HG03460 (cell line): ENCODE results near the gene TSC22D3.
A peak's percentile ranks its signal among the peaks of the same experiment; 100 is the strongest.

Experiments
- ATAC-seq: cut with Tn5 transposase; IDR thresholded peaks from one replicate; pipeline ENCODE4 v1.9.1; 2021; ENCODE audit not compliant: unreplicated experiment

The TSC22D3 gene

DNA sequence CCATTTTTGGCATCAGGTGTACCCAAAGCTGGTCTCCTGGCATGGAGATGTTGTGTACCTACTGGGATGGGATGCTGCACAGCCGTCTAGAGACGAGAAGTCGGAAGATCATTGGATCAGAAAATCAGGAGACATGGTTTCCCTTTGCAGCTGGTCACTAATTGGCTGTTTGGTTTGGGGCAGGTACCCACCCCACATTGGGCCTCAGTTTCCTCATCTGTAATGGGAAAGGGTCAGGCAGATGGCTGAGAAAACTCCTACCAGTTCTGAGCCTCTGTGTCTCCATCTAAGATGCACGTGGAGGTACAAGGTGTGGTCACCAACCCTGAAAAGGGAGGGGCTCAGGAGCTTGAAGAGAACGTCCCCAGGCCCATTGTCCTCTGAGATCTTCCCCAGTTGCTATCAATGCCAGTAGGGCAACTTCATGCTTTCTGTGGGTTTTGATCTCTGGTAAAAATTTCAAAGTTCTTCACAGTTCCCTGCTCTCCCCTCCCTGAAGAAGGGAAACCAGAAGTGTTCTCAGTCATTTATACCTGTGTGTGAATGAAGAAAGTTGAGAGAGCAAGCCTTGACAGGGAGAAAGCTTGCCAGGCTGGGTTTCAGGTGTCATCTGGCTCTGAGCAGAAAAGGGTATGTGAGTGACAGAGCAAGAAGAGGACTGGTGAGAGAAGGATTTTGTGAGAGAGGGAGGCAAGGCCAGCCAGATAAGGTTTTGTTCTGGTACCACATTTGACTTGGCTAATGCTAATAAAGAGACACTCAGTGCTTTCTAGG, 15.1 kb downstream of the TSC22D3 start:
- no peak for ATAC-seq

DNA sequence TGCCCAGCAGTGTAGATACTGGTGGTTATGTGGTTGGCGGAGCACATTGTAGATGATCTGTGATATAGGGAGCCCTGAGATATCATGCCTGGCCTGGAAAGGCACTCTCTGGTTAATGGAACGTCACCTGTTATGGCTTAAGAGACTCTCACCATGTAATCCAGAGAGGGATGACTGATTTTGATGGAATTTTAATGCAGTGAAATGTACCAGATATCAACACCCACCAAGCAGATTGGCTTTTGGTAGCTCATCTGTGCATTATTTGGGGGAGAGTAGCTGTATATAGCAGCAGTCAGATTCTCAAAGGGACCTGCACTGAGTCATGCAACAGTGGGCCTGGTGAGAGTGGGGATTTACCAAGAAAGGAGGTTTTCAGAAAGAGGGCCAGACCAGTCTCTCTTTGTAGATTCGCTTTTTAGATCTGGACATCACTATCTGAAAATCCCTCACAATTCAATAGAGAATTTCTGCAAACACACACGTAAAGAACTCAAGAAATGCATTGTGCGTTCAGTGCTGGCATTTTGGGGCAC, 17.3 kb downstream of the TSC22D3 start:
- no peak for ATAC-seq

DNA sequence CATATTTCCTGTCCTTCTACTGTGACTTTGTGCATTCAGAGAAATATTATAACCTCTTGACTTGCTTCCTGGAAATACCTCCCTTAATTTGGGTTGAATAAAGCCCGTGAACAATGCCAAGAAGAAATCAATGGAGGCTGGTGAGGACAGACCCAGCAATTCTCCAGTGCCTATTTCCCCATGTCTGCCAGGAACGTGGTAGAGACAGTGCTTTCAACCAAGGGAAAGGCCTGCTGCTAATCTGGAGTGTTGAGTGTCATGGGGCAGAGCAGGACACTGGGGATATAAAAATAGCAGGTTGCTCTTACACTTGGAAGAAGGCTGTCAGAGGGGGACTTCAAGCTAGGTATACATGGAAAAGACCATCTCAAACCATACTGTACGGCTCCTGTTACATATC, 19.9 kb downstream of the TSC22D3 start:
- no peak for ATAC-seq

DNA sequence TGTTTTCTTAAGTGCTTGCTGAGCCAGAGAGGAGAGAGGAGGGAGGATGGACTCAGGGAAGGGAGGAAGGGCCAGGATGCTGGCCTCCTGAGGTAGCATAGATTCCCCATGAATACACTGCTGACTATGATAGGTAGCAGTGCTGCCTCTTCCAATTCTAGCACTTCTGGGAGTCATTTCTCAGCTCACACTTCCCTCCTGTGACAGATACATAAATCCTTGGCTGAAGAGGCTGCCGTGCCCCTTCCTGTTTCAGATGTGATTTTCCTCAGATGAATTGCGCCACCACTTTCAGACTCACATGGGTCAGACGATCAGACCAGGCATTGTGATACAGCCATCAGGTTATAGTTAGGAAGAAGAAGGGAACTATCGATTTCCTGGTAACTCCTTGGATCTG, 22.4 kb downstream of the TSC22D3 start:
- ATAC-seq, result no peak

DNA sequence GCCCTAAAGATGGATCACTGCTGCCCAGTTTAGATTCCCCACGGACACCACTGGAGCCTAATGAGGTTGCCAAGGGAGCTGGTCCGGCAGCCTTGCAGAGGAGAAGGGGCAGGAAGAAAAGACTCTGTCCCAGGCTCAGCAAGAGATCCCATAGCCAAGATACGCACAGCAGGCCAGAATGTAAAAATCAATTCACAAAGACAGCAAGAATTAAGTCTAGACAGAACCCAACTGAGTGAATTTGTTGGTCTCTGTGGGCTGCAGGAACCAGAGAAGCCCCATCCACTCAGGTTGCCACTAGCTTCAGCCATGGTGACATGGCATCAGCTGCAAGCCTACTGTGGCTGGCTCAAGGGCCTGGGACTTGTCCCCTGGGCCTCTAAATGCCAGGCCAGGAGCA, 22.9 kb downstream of the TSC22D3 start:
- no peak for ATAC-seq

DNA sequence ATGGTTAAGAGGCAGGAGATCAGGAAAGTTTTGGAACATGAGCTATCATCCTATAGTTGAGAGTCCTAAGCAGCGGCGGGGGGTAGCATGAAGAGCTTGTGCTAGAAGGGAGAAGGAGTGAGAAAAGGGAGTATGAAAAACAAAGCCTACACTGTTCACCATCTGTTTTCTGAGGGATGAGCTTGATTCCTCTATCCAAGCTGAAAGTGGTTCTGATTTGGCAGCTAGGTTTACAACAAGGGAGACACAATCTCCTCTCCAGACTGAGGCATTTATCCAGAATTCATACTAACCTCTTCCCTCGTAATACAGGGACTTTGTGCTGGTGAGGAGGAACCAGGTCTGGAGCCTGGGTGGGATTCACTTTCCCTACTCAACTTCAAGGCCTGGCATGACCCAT, 23.5 kb downstream of the TSC22D3 start:
- ATAC-seq, result no peak

DNA sequence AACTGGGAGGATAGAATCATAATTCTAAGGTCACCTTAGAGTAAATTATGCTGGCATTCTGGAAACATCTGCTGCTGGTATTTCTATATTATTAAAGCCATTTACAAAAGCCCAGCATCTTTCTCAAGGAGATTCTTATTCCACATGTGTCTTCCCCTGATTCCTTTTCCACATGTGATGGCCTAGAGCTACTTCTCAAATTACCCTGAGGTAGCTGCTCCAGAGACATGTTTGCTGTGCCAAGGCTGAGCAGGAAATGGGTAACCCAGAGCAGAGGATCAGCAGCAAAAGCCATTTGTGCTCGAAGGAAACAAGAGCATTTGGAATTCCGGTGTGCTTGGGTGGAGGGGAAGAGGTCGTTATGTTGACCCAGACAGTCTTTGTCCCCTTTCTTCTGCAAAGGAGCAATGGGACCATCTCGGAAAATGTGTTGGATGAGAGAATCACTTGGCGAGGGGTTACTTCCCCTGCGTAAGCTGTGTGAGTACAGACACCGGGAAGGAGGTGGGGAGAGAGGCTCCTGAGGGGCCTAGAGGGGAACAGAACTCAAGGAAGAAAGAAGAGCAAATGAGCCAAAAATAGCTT, 24.6 kb downstream of the TSC22D3 start:
- ATAC-seq, result no peak

DNA sequence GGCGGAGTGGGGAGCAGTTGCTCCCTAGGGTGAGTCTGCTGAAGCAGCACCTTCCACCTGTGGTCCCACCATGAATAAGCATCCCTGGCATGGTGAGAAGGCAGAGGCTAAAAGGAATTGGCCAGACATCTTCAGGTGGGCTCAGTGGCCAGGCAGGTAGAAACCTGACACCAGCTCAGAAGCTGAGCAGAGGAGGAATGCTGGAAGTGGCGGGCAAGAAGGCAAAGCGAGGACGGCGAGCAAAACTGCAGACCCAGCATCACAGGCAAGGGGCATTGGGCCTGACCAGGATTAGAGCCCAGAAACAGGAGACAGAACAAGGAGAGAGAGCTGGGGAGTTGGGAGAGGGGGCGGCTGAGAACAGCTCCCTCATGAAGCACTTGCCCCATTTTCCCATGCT, 25.3 kb downstream of the TSC22D3 start:
- no peak for ATAC-seq

DNA sequence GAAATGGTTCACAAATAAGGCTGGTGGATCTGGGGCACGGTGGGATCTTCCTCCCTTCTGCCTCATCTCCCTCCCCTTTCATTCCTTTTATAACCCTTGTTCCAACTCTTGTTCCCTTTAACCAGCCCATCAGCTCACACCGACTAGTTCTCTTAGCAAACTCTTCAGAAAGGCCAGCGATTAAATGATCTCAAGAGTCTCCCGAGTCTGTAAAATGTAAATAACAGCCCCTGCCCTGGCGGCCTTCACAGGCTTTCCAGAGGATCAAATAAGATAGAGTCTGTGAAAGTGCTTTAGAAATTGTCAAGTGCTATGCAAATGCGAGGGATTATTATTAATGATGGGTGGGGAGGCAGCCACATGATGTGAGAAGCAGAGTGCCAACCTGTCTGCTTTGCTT, 27.1 kb downstream of the TSC22D3 start:
- ATAC-seq, result no peak

DNA sequence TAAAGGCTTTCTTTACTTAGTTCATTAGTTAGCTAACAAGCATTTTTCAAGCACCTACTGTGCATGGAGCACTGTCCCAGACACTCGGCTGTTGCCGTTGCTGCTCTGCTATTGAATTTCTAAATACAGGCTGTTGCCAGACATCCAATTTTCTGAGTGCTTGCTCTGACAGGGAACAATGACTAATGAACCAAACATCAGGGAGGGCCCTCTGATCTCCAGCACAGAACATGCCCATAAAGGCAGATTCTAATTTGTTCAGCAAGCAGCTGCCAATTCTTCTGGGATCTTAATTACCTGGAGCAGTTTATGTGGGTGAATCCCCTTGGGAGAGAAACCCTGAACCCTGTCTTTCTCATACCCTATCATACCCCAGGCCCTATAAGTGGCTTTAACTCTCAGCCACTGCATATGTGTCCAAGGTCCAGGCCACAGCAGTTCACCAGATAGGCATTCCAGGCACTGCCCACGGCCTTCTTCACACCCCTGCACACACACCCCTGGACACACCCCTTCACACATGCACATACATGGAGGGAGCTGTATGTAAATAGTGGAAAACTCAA, 27.9 kb downstream of the TSC22D3 start:
- ATAC-seq, result no peak

DNA sequence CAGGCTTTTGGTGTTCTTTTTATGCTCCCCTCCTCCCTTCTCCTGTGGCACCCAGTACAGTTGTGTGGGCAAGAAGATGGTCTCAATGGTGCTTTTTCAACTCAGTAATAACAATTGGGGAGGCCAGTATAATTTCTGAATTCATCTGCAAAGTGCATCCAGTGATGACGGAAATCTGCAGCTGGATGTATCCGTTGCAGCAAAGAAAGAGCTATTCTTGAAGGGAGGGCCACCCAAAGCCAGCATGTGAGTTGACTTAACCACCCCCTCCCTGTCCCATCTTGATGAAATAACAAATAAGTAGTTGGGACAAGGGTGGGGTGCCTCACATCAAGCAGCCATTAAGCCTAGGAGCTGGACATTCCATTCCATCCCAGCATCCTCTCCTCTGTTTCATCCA, 30.7 kb downstream of the TSC22D3 start:
- ATAC-seq, result no peak

DNA sequence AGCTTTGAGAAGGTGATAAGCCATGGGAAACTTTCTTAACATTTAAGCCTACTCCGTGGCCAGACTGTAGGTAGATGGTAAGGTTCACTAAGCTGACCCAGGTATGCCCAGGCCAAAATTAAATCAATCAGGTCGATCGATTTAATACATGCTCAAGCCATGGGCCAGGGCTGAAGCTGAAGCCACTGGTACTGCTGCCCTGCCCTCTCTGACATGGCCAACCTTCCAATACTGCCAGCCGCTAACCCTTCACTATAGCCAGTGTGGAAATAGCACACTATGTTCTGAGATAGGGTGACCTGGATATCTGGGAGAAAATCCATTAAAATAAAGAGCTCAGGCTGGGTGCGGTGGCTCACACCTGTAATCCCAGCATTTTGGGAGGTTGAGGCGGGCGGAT, 31.6 kb downstream of the TSC22D3 start:
- ATAC-seq, result no peak

DNA sequence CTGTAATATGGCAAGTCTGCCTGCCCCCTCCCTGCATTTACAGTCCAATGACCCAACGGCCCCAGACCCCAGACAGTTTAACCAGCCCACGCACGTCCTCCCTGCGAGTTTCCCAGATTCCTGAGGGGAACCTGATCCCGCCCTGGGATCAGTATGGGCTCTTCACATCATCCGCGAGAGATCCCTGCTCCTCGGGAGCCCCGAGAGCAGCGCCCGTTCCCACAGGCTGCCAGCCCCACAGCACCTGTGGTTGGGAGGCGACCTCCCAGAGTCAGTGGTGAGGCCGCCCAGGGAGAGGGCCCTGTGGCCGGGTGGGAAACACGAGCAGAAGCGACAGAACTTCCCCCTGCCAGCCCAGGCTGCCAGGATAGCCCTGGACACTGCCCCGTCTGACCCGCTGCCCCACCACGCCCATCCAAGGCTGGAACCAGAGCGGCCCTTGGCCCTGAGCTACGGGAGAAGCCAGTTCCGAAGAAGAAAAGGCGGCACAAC, 32.8 kb downstream of the TSC22D3 start:
- no peak for ATAC-seq

DNA sequence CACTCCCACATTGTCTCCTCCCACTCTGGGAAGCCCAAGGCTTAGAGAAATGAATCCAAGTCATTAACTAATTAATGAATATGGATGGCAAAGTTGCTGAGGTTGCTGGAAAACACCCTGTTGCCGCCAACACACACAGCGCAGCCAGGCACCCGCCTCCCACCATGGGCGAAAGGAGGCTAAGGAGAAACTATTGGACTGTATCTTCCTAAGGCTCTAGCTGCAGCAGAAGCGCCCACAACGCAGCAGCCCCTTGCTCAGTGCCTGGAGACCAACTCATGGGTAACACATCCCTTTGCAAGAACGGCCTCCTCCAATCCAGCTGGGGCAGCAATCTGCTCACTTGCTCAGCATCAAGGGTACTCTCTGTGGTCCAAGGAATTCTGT, 34.2 kb downstream of the TSC22D3 start:
- peak; percentile 25 for ATAC-seq

DNA sequence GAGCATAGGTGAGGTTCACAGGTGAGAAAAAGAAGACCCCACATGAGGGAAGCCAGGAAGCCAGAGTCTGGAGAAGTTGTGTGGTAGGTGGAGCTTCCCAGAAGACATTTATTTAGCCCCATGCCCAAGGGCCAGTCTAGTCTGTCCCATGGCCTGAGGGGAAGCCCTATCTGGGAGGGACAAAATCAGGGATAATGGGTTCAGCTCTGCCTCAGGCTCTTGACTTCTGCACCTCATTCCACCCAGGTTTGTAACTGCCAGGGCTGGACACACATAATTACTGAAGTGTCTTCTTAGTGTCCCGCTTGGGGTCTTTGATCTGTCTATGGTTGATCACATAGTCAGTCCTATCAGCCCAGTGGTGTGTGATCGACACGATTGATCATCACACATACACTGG, 36.0 kb downstream of the TSC22D3 start:
- ATAC-seq, result no peak

DNA sequence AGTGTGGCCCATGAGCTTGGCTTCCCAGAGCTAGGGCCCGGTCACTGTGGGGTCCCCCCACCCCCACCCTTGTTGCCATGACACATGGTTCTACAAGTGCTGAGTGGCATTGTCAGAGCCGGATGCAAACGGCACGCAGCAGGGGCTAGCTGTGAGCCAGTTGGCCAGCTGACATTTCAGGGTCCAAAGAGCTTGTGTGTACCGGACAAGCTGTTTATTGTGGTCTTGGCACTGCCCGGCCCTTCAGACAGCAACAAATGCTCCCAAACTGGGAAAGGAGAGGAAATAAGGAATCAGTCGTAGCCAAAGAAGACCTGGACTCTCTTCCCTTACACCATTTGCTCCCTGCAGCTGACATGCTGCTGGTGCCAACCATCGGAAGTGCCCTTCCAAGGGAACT, 36.8 kb downstream of the TSC22D3 start:
- no peak for ATAC-seq

DNA sequence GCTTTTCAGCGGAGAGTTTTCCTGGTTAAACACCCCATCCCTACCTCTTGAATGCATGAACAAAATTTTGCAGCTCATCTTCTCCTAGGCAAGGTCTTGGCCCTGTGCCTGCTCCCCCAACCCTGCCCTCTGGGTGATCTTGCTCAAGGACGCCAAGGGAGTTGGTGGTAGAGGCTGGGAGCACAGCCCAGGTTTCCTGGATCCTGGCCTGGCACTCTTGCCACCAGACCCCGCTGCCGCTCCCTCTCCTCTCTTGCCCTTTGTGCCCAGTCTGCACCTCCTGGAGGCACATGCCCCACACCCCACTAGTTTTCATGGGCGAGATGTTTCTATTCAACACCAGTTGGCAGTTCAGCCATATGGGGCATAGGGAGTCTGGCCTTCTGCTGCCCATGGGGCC, 37.3 kb downstream of the TSC22D3 start:
- ATAC-seq, result no peak

DNA sequence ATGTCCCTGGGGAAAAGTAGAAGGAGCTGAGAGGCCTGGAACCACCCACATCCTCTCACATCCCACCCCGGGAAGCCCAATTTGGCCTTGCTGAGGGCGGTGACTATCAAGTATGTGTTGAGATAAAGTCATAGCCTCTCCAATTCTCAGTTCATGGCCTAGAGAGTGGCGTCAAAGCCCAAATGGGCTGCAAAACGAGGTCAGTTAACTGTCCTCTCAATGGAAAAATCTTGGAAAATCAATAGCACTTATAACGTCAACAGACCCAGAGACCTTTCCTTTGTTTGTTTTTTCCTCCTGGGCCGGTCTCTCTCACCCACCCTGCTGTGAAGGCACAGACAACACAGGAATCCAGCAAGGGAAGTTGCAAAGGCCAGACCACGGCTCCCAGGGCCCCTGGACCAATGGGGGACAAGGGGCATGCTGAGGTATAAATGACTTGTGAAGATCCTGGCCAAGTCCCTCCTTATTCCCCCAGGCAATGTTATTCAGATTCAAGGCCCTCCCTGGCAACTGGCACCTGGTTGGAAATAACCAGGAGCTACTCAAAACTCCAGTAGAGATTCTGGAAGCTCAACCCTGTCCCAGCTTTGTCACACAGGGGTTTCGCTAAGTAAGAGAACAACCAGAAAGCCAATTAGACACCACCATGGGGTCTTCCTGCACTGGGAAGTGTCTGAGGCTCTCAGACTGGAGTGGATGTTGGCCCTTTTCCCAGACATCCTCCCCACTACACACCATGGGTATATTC, 38.6 kb downstream of the TSC22D3 start:
- ATAC-seq, result no peak

DNA sequence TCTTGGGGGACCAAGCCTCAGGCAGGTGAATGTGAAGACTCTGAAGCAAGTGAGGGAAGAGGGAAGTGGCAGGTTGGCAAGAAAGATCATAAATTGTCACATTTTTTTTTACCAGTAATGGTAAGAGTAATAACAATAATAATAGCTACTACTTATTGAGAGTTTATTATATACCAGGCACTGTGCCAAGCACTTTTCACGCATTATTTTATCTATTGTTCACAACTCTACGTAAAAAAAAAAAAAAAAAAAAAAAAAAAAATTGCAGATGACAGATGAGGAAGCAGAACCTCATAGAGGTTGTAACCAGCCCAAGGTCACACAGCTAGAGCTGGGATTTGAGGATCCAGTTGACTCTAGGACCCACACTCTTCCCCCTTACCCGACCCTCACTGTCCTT, 40.9 kb downstream of the TSC22D3 start:
- no peak for ATAC-seq

DNA sequence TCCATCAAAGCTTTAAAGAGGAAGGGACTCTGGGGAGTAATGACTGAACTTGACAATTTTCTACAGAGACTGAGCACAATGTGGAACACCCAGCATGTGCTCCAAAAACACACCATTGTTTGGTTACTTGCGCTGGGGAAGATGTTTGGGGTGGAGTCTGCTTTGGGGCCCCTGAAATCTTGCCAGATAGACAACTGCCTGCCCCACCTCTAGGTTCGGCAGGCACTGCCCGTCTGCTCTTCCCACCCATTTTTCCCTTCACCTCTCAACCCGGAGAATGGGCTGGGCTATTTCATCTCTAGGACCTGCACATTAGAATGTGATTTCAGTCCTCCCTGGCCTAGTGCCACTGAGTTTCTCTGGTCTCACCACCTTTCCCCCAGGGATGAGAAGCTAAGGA, 41.9 kb downstream of the TSC22D3 start:
- ATAC-seq, result no peak

DNA sequence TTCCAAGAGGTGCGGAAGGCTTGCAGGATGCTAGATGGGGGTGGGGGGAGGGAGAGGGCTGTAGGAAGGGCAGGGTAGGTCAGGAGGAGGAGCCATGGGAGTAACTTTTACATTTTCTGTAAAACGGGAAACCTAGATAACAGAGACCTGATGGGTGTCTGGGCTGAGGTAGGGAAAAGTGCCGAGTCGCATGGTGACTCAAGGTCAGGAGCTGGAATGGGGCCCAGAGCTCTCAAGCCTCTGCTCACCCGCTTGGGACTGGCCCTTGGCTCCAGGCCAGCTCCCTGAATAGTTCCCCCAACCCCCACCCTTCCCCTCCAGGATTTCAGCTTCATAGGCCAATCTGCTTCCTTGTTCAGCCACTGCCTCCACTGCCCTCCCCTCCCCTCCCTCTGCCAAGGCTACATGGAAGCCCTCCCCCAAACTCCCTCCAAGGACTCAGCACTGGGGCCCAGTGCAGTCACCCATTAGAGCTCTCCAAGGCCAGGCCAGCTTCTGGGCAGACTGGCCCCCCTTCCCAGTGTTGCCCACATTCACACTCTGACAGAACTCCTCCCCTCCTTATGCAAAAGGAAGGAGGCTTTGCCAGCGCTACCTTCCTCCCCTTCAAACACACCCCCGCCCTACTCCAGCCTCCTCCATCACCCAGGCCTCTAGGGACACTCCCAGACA, 43.6 kb downstream of the TSC22D3 start:
- no peak for ATAC-seq
